Measurements from ENCODE around the gene FOXP1. TPM values are rescaled to one million over a fixed set of nuclear protein-coding genes. Genes with fewer than 3 reads are reported as not detected.

The FOXP1 gene
- total and polyA plus RNA-seq, 2 of the 8 experiments (the other 6 are each of a cell fraction or from before 2014, with no cell fraction given) = 13.9 to 25.4 TPM

- 0 out of 7 replicates have a peak, but pooled peaks cover 0 to 2% (median 0%) of the 10 kb centered on the region in 4 experiments for H3K4me1 ChIP-seq (replicated peaks in 1 of 4; ENCODE audit: control insufficient read depth in 3 of 4, insufficient read depth in 4 of 4, low read length in 3 of 4)
Measured at GRCh38 chr3:71444861-71445259, 138.7 kb downstream of the FOXP1 start.

More at GRCh38 chr3:71444861-71445259, 138.7 kb downstream of the FOXP1 start:
- Histone ChIP-seq H3K9me3 (ENCODE audit: insufficient read depth in 2 of 2, low read depth in 1 of 2, low read length in 1 of 2) (no peaks in the 10 kb centered on the region), H3K23me2 (ENCODE audit: low read depth, low read length) (no peaks in the 10 kb centered on the region), H3K36me3 (ENCODE audit: control insufficient read depth in 2 of 4, insufficient read depth in 4 of 4, low read length in 3 of 4) (no peaks in the 10 kb centered on the region), H4K5ac (ENCODE audit: insufficient read length, low read depth, low read length) (no peak overlapping the region), H4K8ac (ENCODE audit: extremely low read depth, insufficient read depth, low read length) (no peak overlapping the region), H3K27ac (ENCODE audit: low read depth, low read length) (no peak overlapping the region), H3K4ac (replicated peaks; ENCODE audit: insufficient read length, low read depth, low read length) (no peak overlapping the region), H2BK120ac (replicated peaks; ENCODE audit: low read depth, low read length) (no peak overlapping the region), H4K91ac (replicated peaks; ENCODE audit: insufficient read length, low read length) (no peak overlapping the region), H3K56ac (replicated peaks; ENCODE audit: insufficient read length, low read depth, low read length) (no peak overlapping the region), H3K18ac (ENCODE audit: extremely low read depth, low read length) (no peak overlapping the region), H3K4me3 (ENCODE audit: extremely low read depth in 1 of 4, insufficient read depth in 2 of 4, low read depth in 3 of 4, low read length in 4 of 4) (no peak overlapping the region), H3K79me1 (ENCODE audit: low read depth, low read length) (0 out of 2 replicates have a peak, but pooled peaks cover 4% of the 10 kb centered on the region), H4K20me1 (replicated peaks in 1 of 2; ENCODE audit: control insufficient read depth in 1 of 2, insufficient read depth in 2 of 2, low read length in 2 of 2) (no peaks in the 10 kb centered on the region), H3K4me2 (ENCODE audit: insufficient read depth in 1 of 2, low read depth in 2 of 2, low read length in 2 of 2) (no peak overlapping the region), H3K23ac (ENCODE audit: insufficient read length) (no peak overlapping the region), H3K79me2 (ENCODE audit: control insufficient read depth in 1 of 2, insufficient read depth in 2 of 2, low read length in 2 of 2) (no peaks in the 10 kb centered on the region), H2AFZ (ENCODE audit: low read length) (no peak overlapping the region), H2AK5ac (ENCODE audit: low read depth, low read length) (no peak overlapping the region), H2BK15ac (ENCODE audit: low read length) (no peak overlapping the region), H3K27me3 (replicated peaks in 1 of 4; ENCODE audit: control insufficient read depth in 3 of 4, extremely low read depth in 1 of 4, insufficient read depth in 3 of 4, low read length in 3 of 4) (no peaks in the 10 kb centered on the region), H3K14ac (ENCODE audit: insufficient read length) (no peak overlapping the region), H2BK12ac (ENCODE audit: low read depth, low read length) (no peak overlapping the region), H2BK20ac (ENCODE audit: low read length) (no peak overlapping the region), H2BK5ac (ENCODE audit: low read depth, low read length) (no peak overlapping the region), H3K9ac (replicated peaks in 1 of 4; ENCODE audit: extremely low read depth in 1 of 4, low read depth in 3 of 4, low read length in 3 of 4) (no peak overlapping the region)
- ChIA-PET POLR2A (ENCODE audit: partially characterized antibody) (no interaction called here), CTCF (ENCODE audit: partially characterized antibody) (interaction anchor here (0.6 kb wide), 1 partner anchor 27 kb away, joined by 3 read pairs; no protein-coding TSS in a partner anchor)
- FAIRE-seq = no peak
- DNase-seq (ENCODE audit: low read depth in 1 of 2, low spot score in 2 of 2) = no peak
- TF ChIP-seq TEAD4 (IDR thresholded peaks at IDR 0.05; ENCODE audit: low read depth, low read length) (no peak), CHD1 (IDR thresholded peaks at IDR 0.05; ENCODE audit: low read depth, low read length) (no peak), ZNF274 (IDR thresholded peaks at IDR 0.05; ENCODE audit: borderline replicate concordance, extremely low read depth, low read length) (no peak), SP1 (IDR thresholded peaks at IDR 0.05; ENCODE audit: low read depth, low read length) (no peak), RNF2 (IDR thresholded peaks at IDR 0.05; ENCODE audit: borderline replicate concordance, low read depth, low read length, missing control alignments, poor library complexity, severe bottlenecking) (no peak), SAP30 (IDR thresholded peaks at IDR 0.05; ENCODE audit: insufficient read depth, insufficient replicate concordance, low read length) (no peak), BCL11A (IDR thresholded peaks at IDR 0.05; ENCODE audit: low read depth in 2 of 2, low read length in 2 of 2) (no peak), SP4 (IDR thresholded peaks at IDR 0.05; ENCODE audit: low read length) (no peak), MAX (IDR thresholded peaks at IDR 0.05) (no peak), EZH2 (IDR thresholded peaks at IDR 0.05; ENCODE audit: low read depth, low read length, severe bottlenecking) (no peak), POLR2AphosphoS5 (IDR thresholded peaks at IDR 0.05; ENCODE audit: low read depth, low read length) (no peak), SIRT6 (IDR thresholded peaks at IDR 0.05; ENCODE audit: low read length) (no peak), MAFK (IDR thresholded peaks at IDR 0.05; ENCODE audit: low read depth, low read length) (no peak)
- 92% methylated on average over 4 of the region's 4 CpGs; no CpG with 5 or more reads in 1 of the 2 experiments for WGBS, 2 experiments (ENCODE audit: extremely low coverage in 1 of 2, insufficient coverage in 1 of 2, insufficient read length in 1 of 2, insufficient replicate concordance in 2 of 2, low coverage in 1 of 2, low lambda C conversion rate in 2 of 2, missing lambda C conversion rate in 1 of 2)

Measured in H1 (cell line).